ENCODE data around the gene SPRING1.
A peak's percentile ranks its signal among the peaks of the same experiment; 100 is the strongest.
"Not testable (repeated sequence)": the region's sequence is repeated elsewhere in the genome, so short reads cannot be mapped to it uniquely, and the experiment has no call there.

Gene SPRING1

GRCh38 chr12:116737774-116738657 lies at the start of gene SPRING1, which contains the start of gene RNFT2:
SPRING1 (minus strand) TSS chr12:116738069; CDS start chr12:116737900, 169 bp downstream.
RNFT2 (plus strand) TSS chr12:116738315; CDS start chr12:116740498, 2,183 bp downstream.
- DNase-seq (ENCODE audit: low read depth in 4 of 4, low spot score in 1 of 4): peak; percentile 94 to 98 (median 97)

DNA sequence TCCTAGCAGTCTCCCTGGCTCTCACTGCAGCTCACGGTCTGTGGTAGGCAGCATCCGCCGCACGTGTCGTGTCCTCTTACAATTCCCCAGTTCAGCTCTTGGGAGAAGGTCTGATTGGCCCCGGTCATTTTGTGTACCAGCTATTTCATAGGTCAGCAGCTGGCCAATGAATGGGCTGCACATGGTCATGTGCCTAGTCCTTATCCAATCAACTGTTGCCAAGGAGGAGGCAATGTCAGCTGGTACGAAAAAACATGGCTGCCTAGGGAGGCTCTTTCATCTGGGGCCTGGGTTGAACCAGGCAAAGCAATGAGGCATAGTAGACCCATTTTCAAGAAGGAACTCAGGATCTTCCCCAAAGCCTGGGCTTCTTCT lies 46.4 kb upstream of the SPRING1 start:
- no peak for DNase-seq (ENCODE audit: low read depth in 4 of 4, low spot score in 1 of 4)

- no peak for DNase-seq (ENCODE audit: low read depth in 4 of 4, low spot score in 1 of 4)
Observed at GRCh38 chr12:116783525-116784237, 45.8 kb upstream of the SPRING1 start.

DNA sequence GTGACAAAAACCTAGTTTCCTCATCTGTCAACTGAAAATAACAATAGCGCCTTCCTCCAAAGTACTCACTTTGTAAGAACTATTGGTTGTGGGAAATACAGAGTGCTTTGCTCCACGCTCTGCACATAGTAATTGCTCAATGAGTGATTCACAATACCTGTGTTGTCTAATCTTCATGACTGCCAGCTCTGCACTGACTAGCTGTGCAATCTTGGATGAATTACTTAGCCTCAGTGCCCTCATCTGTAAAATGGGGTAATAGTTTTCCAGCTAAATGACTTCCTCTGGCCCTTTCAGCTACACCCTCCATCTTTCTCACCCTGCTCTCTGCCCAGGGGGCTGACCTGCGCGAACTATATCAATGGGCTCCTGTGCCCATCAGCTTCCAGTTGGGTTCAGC lies 43.1 kb upstream of the SPRING1 start:
- no peak for DNase-seq (ENCODE audit: low read depth in 4 of 4, low spot score in 1 of 4)

DNA sequence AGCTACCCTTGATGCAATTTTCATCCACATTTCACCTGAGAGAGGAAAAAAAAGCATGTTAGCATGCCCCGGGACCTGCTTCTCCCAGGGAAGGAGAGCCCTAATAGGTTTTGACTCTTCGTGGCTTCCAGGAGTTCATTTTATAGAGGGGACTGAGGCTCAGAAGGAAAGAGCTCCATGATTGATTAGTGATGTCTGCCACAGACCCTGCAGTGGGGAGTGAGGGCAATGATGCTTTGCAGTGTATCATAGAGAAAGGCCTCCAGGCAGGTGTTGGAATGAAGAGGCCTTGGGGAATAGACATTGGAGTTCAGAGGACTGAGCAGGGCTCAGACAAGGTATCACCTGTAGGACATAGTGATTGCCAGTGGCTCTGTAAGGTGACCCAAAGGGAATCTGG lies 41.7 kb upstream of the SPRING1 start:
- no peak for DNase-seq (ENCODE audit: low read depth in 4 of 4, low spot score in 1 of 4)

DNA sequence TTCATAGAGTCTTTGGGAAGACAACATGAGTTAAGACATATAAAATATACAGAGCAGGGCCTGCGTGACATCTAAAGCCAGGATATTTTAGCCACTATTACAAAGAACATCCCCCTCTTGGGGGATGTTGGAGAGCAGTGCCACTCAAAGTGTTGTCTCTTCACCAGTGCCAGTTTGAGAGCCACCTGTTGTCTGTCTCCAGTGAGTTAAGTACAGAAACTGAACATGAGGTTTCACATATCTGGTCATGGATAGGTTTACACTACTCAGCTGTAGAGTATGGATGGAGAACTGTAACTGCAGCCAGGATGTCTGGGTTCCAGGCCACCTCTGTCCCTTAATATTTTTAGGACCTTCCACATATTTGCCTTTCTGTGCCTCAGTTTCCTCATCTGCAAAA lies 39.4 kb upstream of the SPRING1 start:
- no peak for DNase-seq (ENCODE audit: low read depth in 4 of 4, low spot score in 1 of 4)

GRCh38 chr12:116774020-116774419 lies 36.2 kb upstream of the SPRING1 start:
- no peak for DNase-seq (ENCODE audit: low read depth in 4 of 4, low spot score in 1 of 4)

DNA sequence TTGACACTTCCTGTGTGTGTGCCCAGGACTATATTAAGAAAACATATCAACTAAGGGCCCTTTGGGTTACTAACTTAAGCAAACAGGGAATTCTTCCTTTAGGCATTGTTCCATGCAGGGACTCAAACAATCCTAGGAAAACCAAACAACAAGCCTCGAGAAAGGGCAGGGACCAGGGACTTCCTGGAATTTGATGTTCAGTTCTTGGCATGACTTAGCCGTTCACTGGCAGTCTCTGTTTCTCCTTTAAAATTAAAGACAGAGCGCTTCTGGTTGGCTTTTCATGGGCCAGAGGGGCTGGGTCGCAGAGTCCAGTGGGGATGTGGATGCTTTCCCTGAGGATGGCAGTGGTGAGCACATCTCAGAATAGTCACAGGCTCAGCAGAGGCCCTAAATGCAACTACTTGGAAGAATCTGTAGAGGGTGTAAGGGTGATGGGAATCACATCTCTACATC lies 35.4 kb upstream of the SPRING1 start:
- DNase-seq (ENCODE audit: low read depth in 4 of 4, low spot score in 1 of 4): no peak

DNA sequence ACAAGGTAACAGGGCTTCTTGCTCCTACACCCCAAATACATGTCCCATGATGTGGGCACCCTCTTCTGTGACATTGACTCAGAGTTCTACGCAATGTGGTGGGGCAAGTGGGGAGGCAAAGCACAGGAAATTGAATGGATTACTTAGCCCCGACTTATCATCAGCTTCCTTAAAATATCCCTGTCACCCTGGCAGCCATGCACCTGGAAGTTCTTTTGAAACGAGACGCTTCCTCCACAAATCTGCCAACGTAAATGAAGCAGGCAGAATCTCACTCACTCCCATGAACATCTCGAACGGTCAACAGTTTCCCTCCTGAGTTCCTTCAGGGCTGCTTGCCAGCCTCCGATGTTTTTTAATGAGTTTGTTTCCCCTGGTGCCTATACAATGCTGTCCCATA lies 33.8 kb upstream of the SPRING1 start:
- no peak for DNase-seq (ENCODE audit: low read depth in 4 of 4, low spot score in 1 of 4)

- DNase-seq (ENCODE audit: low read depth in 4 of 4, low spot score in 1 of 4): no peak
Observed at GRCh38 chr12:116766746-116767145, 28.9 kb upstream of the SPRING1 start.

DNA sequence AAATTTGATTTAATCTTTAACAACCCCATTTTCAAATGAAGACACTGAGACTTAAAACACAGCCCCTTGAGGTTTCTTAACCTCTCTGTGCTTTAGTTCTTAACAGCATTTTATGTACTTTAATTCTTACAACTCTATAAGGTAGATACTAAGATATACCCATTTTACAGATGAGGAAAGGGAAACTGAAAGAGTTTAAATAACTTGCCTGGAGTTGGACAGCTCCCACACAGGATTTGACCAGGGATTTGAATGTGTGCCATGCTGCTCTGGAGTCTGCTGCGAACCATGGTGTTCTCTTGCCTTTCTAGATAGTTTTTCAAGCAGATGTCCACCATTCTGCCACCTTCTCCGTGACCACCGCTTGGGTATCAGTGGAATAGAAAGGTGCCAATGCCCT lies 28.4 kb upstream of the SPRING1 start:
- DNase-seq (ENCODE audit: low read depth in 4 of 4, low spot score in 1 of 4): no peak

DNA sequence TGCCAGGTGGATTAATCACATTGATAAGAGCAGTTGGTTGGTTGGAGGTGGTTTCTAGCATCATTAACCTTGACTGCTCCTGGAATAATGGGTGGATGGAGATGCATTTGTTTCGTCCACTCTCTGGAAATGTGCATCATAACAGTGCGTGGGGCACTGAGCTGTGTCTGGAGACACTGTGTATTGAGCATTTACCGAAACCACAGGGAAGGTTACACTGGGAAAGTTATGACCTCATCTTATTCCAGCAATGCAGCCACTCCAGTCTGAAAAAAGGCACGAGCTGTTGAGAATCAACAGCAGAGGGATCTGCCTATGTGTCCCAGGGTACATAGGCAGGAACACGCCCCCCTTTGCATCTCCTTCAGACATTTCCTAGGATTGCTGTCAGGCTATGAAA lies 27.4 kb upstream of the SPRING1 start:
- no peak for DNase-seq (ENCODE audit: low read depth in 4 of 4, low spot score in 1 of 4)

DNA sequence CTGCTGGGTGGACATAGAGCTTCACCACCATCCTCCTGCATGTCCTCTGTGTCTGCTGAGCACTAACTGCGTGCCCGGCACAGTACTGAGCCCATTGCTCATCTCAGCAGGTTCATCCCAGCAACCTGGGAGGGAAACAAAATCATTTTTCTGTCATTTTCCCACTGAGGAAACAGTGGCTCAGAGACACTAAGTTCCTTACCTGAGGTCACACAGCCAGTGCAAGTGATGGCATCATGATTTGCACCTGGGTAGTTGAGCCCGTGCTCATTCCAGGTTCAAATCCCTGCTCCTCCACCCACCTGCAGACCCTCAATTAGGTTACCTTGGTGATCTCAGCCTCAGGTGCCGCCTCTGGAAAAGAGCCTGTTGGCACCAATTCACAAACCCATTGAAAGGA lies 23.6 kb upstream of the SPRING1 start:
- no peak for DNase-seq (ENCODE audit: low read depth in 4 of 4, low spot score in 1 of 4)

GRCh38 chr12:116760622-116761020 lies 22.8 kb upstream of the SPRING1 start:
- DNase-seq (ENCODE audit: low read depth in 4 of 4, low spot score in 1 of 4): no peak

DNA sequence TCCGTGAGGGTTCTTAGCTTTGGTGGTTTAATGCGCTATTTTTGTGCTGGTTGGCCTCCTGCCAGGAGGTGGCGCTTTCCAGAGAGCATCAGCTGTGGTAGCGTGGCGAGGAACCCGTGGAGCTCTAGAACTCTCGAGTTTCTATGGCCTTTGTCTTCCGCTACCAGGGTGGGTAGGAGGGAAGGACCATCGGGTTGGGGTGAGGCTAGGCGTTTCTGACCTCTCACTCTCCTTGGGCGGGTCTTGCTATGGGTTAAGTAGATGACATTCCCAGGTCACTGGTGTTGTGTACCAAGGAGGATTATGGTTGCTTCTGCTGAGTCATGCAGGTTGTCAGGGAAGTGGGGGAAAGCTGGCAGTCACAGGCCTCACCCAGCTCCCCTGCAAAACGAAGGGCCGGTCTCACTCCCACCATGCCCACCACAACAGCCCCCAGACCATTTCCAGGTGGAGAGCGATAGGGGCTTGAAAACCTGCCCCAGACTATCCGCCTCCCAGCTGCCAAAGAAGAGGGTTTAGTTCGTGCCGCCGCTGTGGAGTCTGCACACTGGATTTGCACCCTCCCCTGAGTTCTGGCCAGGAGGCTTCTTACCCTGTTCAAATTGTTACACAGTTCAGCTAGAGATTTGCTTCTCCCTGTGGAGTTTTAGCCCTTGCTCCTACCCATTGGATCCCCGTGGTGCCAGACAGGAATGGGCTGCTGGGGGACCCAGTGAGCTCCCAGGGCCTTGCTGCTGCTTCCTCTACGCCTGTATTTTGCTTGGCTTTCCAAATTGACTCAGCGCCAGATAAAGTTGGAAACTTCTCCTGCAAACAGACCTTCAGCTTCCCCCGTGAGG lies 22.1 kb upstream of the SPRING1 start:
- DNase-seq (ENCODE audit: low read depth in 4 of 4, low spot score in 1 of 4): peak in 1 of 4 experiments; percentile 24

- DNase-seq (ENCODE audit: low read depth in 4 of 4, low spot score in 1 of 4): not testable (repeated sequence)
Observed at GRCh38 chr12:116754783-116755182, 16.9 kb upstream of the SPRING1 start.

- not testable (repeated sequence) for DNase-seq (ENCODE audit: low read depth in 4 of 4, low spot score in 1 of 4)
Observed at GRCh38 chr12:116754097-116754496, 16.2 kb upstream of the SPRING1 start.

DNA sequence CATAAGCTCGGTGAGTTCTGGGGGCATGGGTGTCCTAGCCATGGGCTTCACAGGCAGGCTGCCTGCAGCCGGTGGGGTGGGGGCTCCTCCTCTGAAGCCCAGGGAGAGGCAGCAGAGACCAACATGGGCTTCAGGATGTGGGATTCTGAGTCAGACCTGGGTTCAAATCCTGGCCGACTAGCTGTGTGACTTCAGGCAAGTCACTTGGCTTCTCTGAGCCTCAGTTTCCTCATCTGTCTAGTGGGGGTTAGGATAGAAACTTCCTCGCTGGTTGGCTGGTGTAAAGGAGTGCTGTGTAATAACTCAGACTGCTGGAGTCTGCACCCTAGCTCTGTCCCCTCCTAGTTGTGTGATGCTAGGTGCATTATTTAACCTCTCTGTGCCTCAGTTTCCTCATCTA lies 12.4 kb upstream of the SPRING1 start:
- no peak for DNase-seq (ENCODE audit: low read depth in 4 of 4, low spot score in 1 of 4)

GRCh38 chr12:116749884-116750283 lies 12.0 kb upstream of the SPRING1 start:
- DNase-seq (ENCODE audit: low read depth in 4 of 4, low spot score in 1 of 4): no peak

GRCh38 chr12:116745554-116745953 lies 7.7 kb upstream of the SPRING1 start:
- DNase-seq (ENCODE audit: low read depth in 4 of 4, low spot score in 1 of 4): no peak

- no peak for DNase-seq (ENCODE audit: low read depth in 4 of 4, low spot score in 1 of 4)
Observed at GRCh38 chr12:116744766-116745165, 6.9 kb upstream of the SPRING1 start.

All from stimulated activated CD4-positive, alpha-beta T cell treated with anti-CD3 and anti-CD28 coated beads, Interleukin-1b, Interleukin-23, amount 100 ng/mL, for 24 hours (primary cell).